ENCODE data around the gene AMPD2. TPM values are rescaled to one million over a fixed set of nuclear protein-coding genes. Genes with fewer than 3 reads are reported as not detected.

The AMPD2 gene
- polyA plus RNA-seq, 1 donor (not counting 4 experiments of a cell fraction or from before 2014, with no cell fraction given): 17.6 TPM

DNA sequence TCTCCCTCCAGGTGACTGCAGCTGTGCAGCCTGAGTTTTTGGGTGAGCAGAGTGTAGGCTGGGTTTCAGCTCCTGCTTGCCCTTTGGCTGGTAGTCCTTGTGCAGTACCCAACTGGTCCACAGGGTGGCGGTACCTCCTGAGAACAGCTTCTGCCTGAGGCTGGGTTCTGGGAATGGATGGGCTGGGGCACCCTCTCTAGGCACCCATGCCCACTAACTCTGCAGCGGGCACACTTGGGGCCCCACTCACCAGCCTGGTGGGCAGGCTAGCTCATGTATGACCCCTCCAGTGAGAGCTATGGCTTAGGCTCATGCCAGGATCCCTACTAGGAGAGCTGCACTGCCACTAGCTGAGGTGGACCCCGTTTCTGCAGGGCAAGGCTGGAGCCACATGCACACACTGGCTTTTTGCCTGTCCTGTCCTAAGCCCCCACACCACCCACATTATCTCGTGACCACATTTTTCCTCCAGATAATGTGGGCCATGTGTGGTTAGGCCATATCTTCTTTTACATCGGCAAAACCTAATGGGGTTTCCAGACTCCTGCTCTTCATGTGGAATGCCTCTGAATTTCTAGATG, 20.7 kb downstream of the AMPD2 start:
- DNase-seq (ENCODE audit: low read depth, low spot score): no peak
- H3K9ac ChIP-seq (ENCODE audit: control insufficient read depth, extremely low read depth, insufficient read depth, low read length): no peak overlapping the region
- H3K36me3 ChIP-seq (ENCODE audit: control insufficient read depth in 2 of 2, extremely low read depth in 1 of 2, insufficient read depth in 2 of 2, low read length in 2 of 2): no peaks in the 10 kb centered on the region
- no peak overlapping the region for H3K4me3 ChIP-seq (ENCODE audit: control insufficient read depth in 2 of 3, extremely low read depth in 1 of 3, insufficient read depth in 2 of 3, low read depth in 1 of 3, low read length in 3 of 3)
- no peaks in the 10 kb centered on the region for H3K79me2 ChIP-seq (ENCODE audit: control insufficient read depth, insufficient read depth, low read length)
- no peak overlapping the region for H2AFZ ChIP-seq (ENCODE audit: control insufficient read depth, low read length)
- peak; percentile 75 for FAIRE-seq
- no peak overlapping the region for H3K27ac ChIP-seq (ENCODE audit: control insufficient read depth, insufficient read depth, low read length)
- H3K4me1 ChIP-seq (ENCODE audit: control insufficient read depth, extremely low read depth, insufficient read depth, low read length): no peaks in the 10 kb centered on the region
- no peaks in the 10 kb centered on the region for H3K9me3 ChIP-seq (ENCODE audit: control insufficient read depth, low read depth, low read length)
- TF ChIP-seq, protein P1, sequence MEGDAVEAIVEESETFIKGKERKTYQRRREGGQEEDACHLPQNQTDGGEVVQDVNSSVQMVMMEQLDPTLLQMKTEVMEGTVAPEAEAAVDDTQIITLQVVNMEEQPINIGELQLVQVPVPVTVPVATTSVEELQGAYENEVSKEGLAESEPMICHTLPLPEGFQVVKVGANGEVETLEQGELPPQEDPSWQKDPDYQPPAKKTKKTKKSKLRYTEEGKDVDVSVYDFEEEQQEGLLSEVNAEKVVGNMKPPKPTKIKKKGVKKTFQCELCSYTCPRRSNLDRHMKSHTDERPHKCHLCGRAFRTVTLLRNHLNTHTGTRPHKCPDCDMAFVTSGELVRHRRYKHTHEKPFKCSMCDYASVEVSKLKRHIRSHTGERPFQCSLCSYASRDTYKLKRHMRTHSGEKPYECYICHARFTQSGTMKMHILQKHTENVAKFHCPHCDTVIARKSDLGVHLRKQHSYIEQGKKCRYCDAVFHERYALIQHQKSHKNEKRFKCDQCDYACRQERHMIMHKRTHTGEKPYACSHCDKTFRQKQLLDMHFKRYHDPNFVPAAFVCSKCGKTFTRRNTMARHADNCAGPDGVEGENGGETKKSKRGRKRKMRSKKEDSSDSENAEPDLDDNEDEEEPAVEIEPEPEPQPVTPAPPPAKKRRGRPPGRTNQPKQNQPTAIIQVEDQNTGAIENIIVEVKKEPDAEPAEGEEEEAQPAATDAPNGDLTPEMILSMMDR (optimal IDR thresholded peaks at IDR 0.05 in 1 of 3, IDR thresholded peaks at IDR 0.05 in 1 of 3, conservative IDR thresholded peaks at IDR 0.05 in 1 of 3; ENCODE audit: extremely low read depth in 1 of 3, insufficient read depth in 2 of 3, low read length in 3 of 3): peak; percentile 95 to 96 (median 95)
- no peak for TF ChIP-seq EZH2 (IDR thresholded peaks at IDR 0.05; ENCODE audit: low read length)
- H3K9me1 ChIP-seq (ENCODE audit: control insufficient read depth, extremely low read depth, insufficient read depth, low read length): no peaks in the 10 kb centered on the region
- no peaks in the 10 kb centered on the region for H4K20me1 ChIP-seq (ENCODE audit: control insufficient read depth, extremely low read depth, insufficient read depth, low read length)
- no peak overlapping the region for H3K4me2 ChIP-seq (ENCODE audit: control insufficient read depth, extremely low read depth, insufficient read depth, low read depth, low read length)
- dilution Hi-C loops (cut with MboI; ENCODE audit: extremely low pct_ligation_motif_present, low sequenced_read_pairs): no loop called here
- no peaks in the 10 kb centered on the region for H3K27me3 ChIP-seq (ENCODE audit: control insufficient read depth, extremely low read depth, insufficient read depth, low read length)

DNA sequence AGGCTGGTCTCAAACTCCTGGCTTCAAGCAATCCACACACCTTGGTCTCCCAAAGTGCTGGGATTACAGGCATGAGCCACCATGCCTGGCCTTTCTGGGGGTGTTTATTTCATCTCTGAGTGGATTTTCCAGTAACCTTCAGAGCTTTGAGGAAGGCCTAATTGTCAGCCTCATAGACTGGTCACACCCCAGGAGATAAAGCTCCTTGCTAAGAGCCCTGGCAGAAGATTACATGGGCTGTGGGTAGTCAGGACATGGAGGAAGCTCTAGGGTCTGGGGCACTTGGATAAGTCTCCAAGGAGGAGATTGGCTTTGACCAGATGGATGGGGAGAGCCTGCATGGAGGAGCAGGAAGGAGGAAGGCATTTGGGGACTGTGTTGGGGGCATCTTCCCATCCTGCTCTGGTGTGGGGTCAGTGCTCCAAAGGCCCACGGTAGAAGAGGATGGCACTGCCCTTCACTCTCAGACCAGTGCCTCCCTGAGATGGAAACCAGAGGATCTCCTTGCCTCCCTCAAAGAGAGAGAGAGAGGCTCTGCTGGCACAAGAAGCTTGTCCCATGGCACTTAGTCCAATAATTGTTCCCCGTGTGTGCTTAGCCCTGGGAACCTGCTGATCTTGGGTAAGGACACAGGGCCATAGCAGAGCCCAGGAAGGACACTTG, 21.6 kb downstream of the AMPD2 start:
- H3K4me2 ChIP-seq (ENCODE audit: control insufficient read depth, extremely low read depth, insufficient read depth, low read depth, low read length): no peak overlapping the region
- no peaks in the 10 kb centered on the region for H4K20me1 ChIP-seq (ENCODE audit: control insufficient read depth, extremely low read depth, insufficient read depth, low read length)
- H3K79me2 ChIP-seq (ENCODE audit: control insufficient read depth, insufficient read depth, low read length): no peaks in the 10 kb centered on the region
- no peaks in the 10 kb centered on the region for H3K36me3 ChIP-seq (ENCODE audit: control insufficient read depth in 2 of 2, extremely low read depth in 1 of 2, insufficient read depth in 2 of 2, low read length in 2 of 2)
- no peak overlapping the region for H3K9ac ChIP-seq (ENCODE audit: control insufficient read depth, extremely low read depth, insufficient read depth, low read length)
- DNase-seq (ENCODE audit: low read depth, low spot score) (no peak), FAIRE-seq (no peak)
- H3K4me1 ChIP-seq (ENCODE audit: control insufficient read depth, extremely low read depth, insufficient read depth, low read length): no peaks in the 10 kb centered on the region
- dilution Hi-C loops (cut with MboI; ENCODE audit: extremely low pct_ligation_motif_present, low sequenced_read_pairs): no loop called here
- H3K27me3 ChIP-seq (ENCODE audit: control insufficient read depth, extremely low read depth, insufficient read depth, low read length): no peaks in the 10 kb centered on the region
- H3K9me3 ChIP-seq (ENCODE audit: control insufficient read depth, low read depth, low read length): no peaks in the 10 kb centered on the region
- H2AFZ ChIP-seq (ENCODE audit: control insufficient read depth, low read length): no peak overlapping the region
- no peak overlapping the region for H3K27ac ChIP-seq (ENCODE audit: control insufficient read depth, insufficient read depth, low read length)
- TF ChIP-seq EZH2 (IDR thresholded peaks at IDR 0.05; ENCODE audit: low read length): no peak
- TF ChIP-seq, protein P1 (optimal IDR thresholded peaks at IDR 0.05 in 1 of 3, IDR thresholded peaks at IDR 0.05 in 1 of 3, conservative IDR thresholded peaks at IDR 0.05 in 1 of 3; ENCODE audit: extremely low read depth in 1 of 3, insufficient read depth in 2 of 3, low read length in 3 of 3): no peak
- no peak overlapping the region for H3K4me3 ChIP-seq (ENCODE audit: control insufficient read depth in 2 of 3, extremely low read depth in 1 of 3, insufficient read depth in 2 of 3, low read depth in 1 of 3, low read length in 3 of 3)
- no peaks in the 10 kb centered on the region for H3K9me1 ChIP-seq (ENCODE audit: control insufficient read depth, extremely low read depth, insufficient read depth, low read length)
